Measurements from ENCODE around the gene SIGLEC8. TPM values are rescaled to one million over a fixed set of nuclear protein-coding genes. Genes with fewer than 3 reads are reported as not detected.
A peak's percentile ranks its signal among the peaks of the same experiment; 100 is the strongest.

The SIGLEC8 gene
- total and polyA plus RNA-seq, 9 of the 15 experiments (the other 6 are each of a cell fraction or from before 2014, with no cell fraction given) = 0.04 to 0.65 (median 0.39) TPM

GRCh38 chr19:51422053-51422448 is 36.2 kb downstream of the SIGLEC8 start (continued):
- TF ChIP-seq ZMIZ1 (IDR thresholded peaks at IDR 0.05; ENCODE audit: low read depth in 2 of 2, low read length in 2 of 2) (0 out of 4 replicates have a peak, but pooled peaks of 1 of the 2 experiments have one; percentile 43), ZBTB17 (CRISPR knock-in tag; IDR thresholded peaks at IDR 0.05) (0 out of 2 replicates have a peak, but pooled peaks have one; percentile 28), DMBX1 (CRISPR knock-in tag; IDR thresholded peaks at IDR 0.05; ENCODE audit: borderline replicate concordance) (peak; percentile 75; the same call in 1 of the 2 replicates), KAT7 (CRISPR knock-in tag; IDR thresholded peaks at IDR 0.05; ENCODE audit: borderline replicate concordance) (peak; percentile 90; the same call in 1 of the 2 replicates), NCOA1 (IDR thresholded peaks at IDR 0.05; ENCODE audit: low read depth) (peak; percentile 69), ZBTB49 (CRISPR knock-in tag; IDR thresholded peaks at IDR 0.05; ENCODE audit: borderline replicate concordance) (peak; percentile 97; the same call in 1 of the 2 replicates), KDM4B (IDR thresholded peaks at IDR 0.05; ENCODE audit: borderline replicate concordance in 2 of 2, low read depth in 1 of 2) (peak in 1 of 2 experiments; percentile 61; a peak in 1 of 4 replicates), E2F5 (CRISPR knock-in tag; IDR thresholded peaks at IDR 0.05) (peak; percentile 86), HEY1 (CRISPR knock-in tag; IDR thresholded peaks at IDR 0.05; ENCODE audit: borderline replicate concordance) (peak; percentile 41; the same call in 1 of the 2 replicates), TOE1 (IDR thresholded peaks at IDR 0.05; ENCODE audit: borderline replicate concordance) (no peak; the same call in 1 of the 2 replicates), TOE1 (CRISPR knock-in tag; IDR thresholded peaks at IDR 0.05; ENCODE audit: borderline replicate concordance, low read depth) (0 out of 2 replicates have a peak, but pooled peaks have one; percentile 84), SRF (CRISPR knock-in tag; IDR thresholded peaks at IDR 0.05) (peak in 1 of 2 experiments; percentile 90; a peak in 2 of 4 replicates), ZNF121 (CRISPR knock-in tag; conservative IDR thresholded peaks at IDR 0.05) (peak; percentile 58; the same call in 1 of the 2 replicates), FOXJ2 (tag; IDR thresholded peaks at IDR 0.05) (no peak), CHAMP1 (IDR thresholded peaks at IDR 0.05) (peak; percentile 85)

All from K562 (cell line).